GM10847 (cell line): ENCODE results near the gene ESR2.

Experiments used
- POLR2A ChIP-seq: IDR thresholded peaks from 2 replicates; pipeline ENCODE4 v1.6.1; 2011; ENCODE audit not compliant: insufficient read length; ENCODE audit errors: extremely low read depth

Gene ESR2

DNA sequence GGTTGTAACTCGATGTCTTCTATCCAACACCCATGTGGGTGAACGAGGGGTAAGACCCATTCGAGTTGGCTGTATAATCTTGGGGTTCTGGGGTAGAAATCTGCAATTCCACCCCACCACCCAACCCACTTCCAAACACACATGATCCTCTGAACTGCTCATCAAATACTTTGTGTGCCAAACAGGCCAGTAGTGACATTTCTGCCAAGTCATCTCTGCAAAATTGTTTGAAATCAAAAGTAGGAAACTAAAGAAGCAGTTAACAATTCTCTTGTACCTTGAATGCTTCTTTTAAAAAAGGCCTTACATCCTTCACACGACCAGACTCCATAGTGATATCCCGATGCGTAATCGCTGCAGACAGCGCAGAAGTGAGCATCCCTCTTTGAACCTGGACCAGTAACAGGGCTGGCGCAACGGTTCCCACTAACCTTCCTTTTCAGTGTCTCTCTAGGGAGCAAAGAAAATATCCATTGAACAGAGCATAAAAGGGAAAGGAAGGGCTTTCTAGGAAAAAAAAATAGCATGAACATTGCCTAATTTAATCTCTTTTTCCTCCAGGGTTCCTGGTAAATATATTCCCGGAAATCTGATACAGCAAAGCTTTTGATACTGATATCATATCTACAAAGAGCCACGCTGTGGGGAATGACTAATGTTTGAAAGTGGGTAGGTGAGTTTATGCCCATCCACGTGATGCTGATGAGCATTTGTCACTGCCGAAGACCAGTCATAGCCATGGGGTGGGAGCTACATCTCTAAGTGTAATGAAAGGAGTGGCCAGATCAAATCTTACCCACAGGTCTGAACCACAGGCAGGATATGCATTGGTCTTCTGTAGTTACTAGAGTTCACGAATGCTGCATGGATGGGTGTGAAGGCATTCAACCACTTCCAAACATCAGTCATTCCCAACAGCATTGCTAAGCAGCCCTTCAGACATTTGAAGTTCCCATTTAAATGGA is 14.2 kb downstream of the ESR2 start:
- no peak for TF ChIP-seq POLR2A

DNA sequence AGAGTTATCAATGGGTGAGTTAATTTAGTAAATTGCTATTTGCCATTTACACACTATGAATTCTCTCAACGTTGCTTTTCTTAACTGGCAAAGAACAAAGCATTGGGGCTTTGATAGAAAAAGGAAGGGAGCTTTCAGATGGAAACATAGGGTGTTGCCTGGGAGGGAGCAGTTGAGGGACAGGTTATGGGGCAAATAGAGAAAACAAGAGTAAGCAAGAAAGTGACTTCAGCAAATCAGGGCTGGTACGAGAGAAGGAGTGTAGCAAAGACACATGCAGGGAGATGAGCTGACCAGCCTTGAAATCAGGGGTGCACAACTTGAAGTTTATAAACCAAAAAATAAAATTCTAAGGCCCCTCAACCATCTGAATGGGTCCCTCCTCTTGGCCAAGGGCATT is 15.7 kb downstream of the ESR2 start:
- TF ChIP-seq POLR2A: no peak

DNA sequence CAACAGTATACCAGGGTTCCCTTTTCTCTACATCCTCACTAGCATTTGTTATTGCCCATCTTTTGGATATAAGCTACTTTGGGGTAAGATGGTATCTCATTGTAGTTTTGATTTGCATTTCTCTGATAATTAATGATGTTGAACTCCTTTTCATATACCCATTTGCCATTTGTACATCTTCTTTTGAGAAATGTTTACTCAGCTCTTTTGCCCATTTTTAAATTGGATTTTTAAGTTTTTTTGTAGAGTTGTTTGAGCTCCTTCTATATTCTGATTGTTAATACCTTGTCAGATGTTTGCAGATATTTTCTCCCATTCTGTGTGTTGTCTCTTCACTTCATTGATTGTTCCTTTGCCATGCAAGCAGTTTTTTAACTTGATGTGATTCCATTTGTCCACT is 22.2 kb downstream of the ESR2 start:
- no peak for TF ChIP-seq POLR2A

GRCh38 chr14:64266239-64266638 is 27.9 kb downstream of the ESR2 start:
- TF ChIP-seq POLR2A: no peak

- TF ChIP-seq POLR2A: no peak
Observed at GRCh38 chr14:64265222-64265621, 28.9 kb downstream of the ESR2 start.

DNA sequence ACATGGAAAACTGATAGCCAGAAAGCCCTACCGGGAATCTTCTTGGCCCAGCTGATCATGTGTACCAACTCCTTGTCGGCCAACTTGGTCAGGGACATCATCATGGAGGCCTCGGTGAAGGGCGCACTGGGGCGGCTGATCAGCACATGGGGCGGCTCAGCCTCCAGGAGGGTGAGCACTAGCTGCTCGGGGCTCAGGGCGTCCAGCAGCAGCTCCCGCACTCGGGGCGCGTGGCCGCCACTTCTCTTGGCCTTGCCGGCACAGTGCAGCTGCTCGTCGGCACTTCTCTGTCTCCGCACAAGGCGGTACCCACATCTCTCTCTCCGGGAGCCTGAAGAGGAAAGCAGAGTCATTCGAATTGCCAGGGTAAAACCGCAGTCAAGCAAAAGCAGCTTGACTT is 33.8 kb downstream of the ESR2 start:
- TF ChIP-seq POLR2A: no peak

GRCh38 chr14:64255756-64256155 is 38.4 kb downstream of the ESR2 start:
- TF ChIP-seq POLR2A: no peak

- no peak for TF ChIP-seq POLR2A
Observed at GRCh38 chr14:64253672-64254071, 40.5 kb downstream of the ESR2 start.

- no peak for TF ChIP-seq POLR2A
Observed at GRCh38 chr14:64249363-64249762, 44.8 kb downstream of the ESR2 start.

DNA sequence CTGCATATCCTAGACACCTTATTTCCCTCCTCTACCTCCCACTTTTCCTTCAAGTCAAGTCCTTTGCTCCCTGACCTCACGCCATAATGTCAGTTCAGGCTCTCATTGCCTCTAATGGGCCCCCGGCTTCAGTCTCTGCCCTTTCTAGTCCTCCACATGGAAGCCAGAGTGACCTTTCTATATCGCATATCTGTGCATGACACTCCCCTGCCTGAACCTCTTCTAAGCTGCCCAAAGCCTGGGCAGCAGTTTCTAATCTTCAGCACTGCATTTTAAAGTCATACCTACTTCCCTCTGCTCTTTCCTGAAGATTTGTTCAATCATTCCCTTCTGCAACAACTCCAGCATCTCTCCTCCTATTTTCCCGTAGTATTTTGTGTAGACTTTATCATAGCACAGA is 45.5 kb downstream of the ESR2 start:
- TF ChIP-seq POLR2A: no peak

DNA sequence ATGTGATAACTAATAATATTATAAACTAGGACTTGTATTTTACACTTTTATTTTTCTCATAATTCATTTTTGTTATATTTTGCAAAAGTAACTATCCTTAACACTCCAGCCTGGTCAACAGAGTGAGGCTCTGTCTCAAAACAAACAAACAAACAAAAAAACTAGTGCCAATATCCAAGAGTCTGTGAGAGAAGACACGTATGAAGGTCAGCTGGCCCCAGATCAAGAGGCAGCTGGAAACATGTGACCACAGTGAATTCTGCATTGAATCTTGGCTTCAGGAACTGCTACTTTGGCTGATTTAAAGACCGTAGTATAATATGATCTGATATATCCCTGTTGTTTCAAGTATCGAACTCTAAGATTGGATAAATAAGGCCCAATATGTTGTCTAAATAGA is 47.0 kb downstream of the ESR2 start:
- TF ChIP-seq POLR2A: no peak

- TF ChIP-seq POLR2A: no peak
Observed at GRCh38 chr14:64246688-64247087, 47.5 kb downstream of the ESR2 start.

- TF ChIP-seq POLR2A: no peak
Observed at GRCh38 chr14:64245491-64245890, 48.7 kb downstream of the ESR2 start.

DNA sequence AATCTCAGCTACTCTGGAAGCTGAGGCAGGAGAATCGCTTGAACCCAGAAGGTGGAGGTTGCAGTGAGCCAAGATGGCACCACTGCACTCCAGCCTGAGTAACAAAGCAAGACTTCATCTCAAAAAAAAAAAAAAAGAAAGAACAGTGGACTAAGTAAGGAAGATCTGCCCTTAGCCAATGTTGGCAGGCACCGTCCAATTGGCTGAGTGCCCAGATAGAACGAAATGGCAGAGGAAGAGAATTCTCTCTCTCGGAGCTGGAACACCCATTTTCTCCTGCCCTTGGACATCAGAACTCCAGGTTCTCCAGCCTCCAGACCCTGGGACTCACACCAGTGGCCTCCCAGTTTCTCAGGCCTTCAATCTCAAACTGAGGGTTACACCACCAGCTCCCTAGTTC is 49.9 kb downstream of the ESR2 start:
- no peak for TF ChIP-seq POLR2A

DNA sequence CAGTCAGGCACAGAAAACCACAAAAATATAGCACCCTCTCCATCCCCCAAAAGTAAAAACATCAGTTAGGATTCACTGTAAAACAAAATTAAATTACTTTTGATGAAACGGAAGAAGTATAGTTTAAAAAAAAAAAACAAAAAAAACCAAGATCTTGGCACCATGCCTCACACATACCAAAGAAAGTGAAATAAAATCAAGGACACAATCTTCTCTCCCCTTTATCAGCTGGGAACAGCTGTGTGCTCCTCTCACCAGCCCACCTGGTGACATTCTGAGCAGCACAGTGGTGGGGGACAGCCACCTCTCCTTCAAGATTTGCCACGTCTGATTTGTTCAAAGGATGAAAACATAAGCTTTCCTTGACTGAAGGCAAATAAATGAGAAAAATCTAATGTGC is 55.5 kb downstream of the ESR2 start:
- TF ChIP-seq POLR2A: no peak

DNA sequence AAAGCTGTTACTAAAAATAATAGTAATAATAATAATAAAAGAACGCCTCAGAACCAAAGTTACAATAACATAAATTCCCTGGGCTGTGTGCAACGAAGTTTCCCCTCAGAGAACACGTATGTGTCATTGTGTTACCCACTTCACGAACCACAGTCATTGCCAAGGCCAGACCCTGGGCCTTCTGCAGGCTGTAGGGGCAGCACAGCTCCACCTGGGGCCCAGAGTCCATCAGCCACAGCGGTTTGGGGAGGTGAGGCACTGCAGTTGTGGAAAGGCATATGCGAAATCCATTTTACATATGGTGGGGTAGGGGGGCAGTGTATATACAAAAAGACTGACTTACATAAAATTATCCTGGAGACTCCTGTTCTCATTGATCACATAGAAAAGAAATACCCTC is 56.1 kb downstream of the ESR2 start:
- TF ChIP-seq POLR2A: no peak

DNA sequence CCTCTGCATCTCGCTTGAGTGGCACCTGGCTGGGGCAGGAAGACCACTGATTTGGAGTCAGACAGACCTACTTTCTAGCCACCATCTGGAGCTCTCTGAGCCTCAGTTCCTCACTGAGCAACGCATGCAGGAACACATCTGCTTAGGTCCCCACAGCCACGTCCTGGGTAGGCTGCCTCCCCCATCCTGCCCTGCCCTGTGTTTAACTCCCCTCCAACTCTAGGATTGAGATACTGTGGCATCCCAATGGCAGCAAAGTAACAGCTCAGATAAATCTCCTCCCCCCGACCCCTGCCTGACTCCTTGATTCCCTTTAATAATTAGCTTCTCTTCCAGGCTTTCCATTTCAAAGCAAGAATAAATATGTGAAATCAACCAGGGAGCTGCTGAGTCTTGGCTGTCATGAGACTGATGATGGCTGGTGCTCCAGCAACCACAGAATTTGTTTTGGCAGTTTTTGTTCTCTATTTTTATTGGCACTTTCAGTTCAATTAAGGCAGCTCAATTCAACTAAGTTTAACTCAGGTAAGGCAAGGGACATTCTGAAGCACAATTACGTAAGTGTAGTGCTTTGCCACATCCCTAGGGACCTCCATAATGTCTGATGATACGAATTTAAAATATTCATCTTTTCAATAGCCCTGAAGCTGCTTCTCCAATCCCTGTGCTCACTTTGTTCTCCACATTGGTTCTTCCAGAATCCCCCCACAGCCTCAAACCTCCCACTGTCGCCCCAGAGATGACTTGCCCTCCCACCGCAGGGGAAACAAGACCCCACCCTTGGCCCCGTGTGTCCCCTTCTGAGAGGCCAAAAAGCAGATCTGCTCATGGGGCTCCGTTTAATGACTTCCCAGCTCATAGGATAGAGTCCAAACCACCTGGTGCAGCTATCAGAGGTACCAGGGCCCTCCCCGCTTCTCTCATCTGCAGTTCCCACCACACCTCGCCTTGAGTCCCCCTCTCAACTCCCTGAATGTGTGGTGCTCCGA is 58.2 kb downstream of the ESR2 start:
- no peak for TF ChIP-seq POLR2A
